GM04503 (cell line): ENCODE measurements around the gene EPB41.
"Not testable (repeated sequence)": the region's sequence is repeated elsewhere in the genome, so short reads cannot be mapped to it uniquely, and the experiment has no call there.

Experiments used
- DNase-seq: peaks from one replicate; pipeline ENCODE4 v3.0.0-alpha.2; 2012; ENCODE audit warnings: low read depth

The EPB41 gene

DNA sequence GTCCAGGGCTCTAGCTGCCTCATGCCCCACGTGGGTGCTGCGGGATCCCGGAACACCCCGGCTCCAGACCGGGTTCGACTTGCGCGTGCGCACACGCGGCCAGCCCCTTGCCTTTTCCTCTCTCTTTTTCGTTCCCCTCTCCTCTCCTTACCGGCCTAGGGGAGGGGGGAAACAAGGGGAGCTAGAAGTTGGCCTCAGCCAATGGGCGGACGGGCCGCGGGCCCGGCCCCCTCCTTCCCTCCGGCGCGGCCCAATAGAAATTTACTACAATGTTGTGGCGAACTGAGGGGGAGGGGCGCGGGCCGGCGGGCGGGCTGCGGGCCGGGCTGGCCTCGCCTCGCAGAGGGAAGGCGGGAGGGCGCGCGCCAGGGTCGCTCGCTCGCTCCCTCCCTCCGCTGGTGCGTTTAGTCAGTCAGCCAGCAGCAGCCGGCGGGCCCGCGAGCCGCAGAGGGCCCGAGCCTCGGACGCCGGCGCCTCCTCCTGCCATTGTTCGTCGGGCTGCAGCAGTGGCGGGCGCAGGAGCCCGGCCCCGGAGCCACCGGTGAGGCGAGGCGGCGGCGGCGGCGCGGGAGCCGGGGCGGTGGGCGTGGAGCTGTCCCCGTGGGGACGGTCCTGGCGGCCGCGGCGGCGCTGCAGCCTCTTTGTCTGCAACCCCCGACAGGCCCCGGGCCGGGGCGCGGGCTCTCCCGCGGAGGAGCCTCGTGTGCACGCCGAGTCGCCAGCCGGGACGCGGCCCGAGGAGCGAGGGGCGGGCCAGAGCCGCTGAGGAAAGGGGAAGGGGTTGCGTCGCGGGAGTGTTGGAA, at the start of gene EPB41:
EPB41 (plus strand) TSS at position 342 of the 803 bp plus-strand sequence. CDS start 72,869 bp downstream, outside the sequence.
- DNase-seq, result no peak

DNA sequence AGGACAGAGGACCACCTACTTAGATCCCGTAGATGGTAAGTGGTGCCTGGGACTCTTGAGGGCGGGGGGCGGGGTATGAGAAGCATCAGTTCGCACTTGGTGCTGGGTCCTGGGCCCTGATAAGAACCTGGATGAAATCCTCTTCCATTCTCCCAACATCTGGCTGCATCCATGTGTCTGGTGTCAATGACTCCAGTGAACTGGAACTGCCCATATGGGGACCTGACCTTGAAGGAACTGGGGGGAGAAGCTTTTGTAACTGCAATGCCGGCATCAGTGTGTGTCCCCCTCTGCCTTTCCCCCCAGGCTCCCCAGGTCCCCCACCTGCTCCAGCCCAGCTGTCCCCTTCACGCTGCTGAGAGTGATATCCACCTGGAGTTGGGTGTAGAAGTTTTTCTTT, 49.7 kb upstream of the EPB41 start:
- DNase-seq, result no peak

DNA sequence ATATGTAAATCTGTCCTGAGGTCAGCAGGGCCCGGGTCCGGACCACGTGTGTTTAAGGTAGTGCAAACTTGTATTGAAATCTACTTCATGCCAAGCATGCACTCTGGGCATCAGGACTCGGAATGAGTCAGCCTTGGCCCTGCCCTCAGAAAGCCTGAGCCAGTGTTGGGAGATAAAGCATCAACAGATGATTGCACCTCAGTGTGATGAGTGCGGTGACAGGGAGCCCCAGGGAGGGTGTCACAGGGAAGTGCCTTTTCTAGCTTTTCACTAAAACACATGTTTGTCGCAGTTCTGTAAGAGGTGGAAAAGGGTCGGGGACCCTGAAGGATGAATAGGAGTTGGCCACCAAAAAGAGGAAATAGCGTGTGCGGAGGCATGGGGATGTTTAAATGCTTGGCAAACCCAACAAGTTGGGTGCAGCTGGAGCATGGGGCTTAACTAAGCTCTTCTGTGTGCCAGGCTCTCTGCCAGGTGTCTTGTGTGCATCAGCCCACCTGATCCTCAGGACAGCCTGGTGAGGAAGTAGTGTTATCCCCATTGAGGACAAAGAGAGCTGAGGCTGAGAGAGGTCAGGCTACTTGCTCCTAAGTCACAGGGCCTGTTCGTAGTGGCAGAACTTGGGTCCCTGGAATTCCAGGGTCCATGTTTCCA, 48.2 kb upstream of the EPB41 start:
- DNase-seq, result no peak

DNA sequence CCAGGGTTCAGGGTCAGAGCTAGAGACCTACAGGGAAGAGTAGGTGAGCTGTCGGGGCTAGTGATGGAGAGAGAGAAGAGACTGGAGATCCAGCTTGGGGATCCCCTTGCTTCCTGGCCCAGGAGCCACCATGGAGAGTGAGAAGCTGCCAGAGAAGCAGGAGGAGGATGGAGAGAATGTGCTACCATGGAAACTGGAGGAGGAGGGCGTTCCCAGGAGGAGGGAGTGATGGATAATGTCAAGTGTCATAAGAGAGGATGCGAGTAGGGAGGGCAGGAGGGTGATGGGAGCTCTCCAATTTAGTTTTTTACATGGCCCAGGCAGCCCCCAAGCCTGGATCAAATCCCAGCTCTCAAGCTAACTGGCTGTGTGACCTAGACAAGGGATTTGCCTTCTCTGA, 46.5 kb upstream of the EPB41 start:
- DNase-seq, result no peak

DNA sequence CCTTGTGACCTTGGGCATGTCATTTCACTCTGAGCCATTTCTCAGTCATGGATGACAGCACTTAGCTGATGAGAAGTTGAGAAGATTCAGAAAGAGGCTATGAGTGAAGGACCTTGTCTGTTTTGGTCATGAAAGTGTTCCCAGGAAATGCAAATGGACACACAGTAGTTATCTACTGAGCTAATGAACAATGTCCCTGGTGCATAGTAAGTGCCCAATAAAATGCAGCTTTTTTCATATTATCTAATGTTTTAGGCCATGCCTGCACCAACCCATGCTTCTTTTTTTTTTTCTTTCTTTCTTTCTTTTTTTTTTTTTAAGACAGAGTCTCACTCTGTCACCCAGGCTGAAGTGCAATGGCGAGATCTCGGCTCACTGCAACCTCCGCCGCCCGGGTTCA, 44.4 kb upstream of the EPB41 start:
- DNase-seq, result no peak

DNA sequence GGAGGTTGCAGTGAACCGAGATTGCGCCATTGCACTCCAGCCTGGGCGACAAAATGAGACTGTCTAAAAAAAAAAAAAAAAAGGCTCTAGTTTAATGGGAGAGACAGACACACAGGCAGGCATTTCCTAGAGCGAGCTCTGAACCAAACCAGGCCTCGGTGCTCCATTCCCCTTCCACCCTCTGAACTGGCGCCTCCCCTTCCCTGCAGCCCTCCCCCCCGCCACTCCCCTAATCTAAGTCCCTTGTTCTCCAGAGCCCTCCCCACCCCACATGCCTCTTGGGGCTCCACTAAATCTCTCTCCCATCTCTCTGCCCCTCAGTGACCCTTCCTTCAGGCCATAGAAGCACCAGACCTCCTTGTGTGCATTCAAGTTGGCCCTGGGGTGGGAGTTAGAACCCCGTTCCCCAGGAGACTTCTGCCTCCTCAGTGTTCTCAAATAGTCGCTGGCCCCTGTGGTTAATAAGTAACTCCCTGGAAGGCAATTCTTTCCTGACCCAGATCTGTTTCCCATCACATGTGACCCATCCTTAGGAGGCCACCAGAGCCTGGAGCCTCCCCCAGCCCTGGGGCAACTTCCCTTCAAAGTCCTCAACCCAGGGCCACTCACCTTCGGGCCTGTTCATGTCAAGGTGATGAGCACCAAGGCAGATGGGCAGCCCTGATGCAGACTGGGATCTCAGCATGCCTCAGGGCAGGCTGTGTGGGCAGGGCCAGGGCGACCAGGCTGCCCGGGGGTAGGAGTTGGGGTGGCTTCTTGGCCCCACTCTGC, 42.6 kb upstream of the EPB41 start:
- DNase-seq, result no peak

DNA sequence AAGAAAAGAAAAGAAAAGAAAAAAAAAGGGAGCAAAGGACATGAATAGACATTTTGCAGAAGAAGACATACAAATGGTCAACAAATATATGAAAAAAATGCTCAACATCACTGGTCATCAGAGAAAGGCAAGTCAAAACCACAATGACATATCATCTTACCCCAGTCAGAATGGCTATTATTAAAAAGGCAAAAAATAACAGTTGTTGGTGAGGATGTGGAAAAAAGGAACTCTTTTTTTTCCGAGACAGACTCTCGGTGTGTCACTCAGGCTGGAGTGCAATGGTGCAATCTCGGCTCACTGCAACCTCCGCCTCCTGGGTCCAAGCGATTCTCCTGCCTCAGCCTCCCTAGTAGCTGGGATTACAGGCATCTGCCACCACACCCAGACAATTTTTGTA, 39.2 kb upstream of the EPB41 start:
- DNase-seq, result not testable (repeated sequence)

DNA sequence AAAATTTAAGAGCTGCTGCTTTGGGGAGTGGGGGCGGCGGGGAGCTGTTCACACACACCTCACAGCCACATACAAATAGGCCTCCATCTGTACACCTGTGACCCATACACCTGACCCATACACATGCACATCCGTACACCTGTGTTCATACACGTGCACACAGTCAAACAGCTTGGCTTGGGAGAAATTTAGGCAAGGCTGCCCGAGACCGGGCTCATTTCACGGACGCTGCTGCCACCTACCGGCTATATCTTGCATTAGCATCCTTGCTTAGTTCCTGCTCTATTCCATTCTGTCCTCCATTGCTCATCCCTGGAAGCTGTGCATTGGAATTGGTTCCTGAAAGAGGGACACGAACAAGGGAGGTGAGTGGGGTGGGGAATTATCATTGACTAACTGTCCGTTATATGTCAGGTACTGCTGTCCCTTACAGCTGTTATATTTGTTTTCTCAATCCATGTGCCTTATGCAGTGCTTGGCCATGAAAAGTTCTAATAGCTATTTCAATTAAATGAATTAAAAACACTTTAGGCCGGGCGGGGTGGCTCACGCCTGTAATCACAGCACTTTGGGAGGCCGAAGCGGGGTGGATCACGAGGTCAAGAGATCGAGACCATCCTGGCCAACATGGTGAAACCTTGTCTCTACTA, 37.1 kb upstream of the EPB41 start:
- DNase-seq, result no peak

DNA sequence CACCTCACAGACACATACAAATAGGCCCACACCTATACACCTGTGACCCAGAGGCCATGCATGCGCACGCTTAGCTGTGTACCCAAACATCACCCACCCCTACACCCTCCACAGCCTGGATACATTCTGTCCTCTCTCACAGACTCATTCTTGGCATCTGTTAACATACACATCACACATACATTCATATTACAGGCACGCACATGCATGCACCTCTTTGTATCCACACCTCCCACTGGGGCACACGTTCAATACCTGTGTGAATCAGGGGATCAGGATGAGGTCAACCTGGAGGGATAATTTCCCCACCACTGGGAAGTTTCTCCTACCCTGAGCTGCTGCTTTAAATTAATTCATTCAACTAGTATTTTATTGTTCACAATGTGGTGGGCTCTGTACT, 35.6 kb upstream of the EPB41 start:
- no peak for DNase-seq

DNA sequence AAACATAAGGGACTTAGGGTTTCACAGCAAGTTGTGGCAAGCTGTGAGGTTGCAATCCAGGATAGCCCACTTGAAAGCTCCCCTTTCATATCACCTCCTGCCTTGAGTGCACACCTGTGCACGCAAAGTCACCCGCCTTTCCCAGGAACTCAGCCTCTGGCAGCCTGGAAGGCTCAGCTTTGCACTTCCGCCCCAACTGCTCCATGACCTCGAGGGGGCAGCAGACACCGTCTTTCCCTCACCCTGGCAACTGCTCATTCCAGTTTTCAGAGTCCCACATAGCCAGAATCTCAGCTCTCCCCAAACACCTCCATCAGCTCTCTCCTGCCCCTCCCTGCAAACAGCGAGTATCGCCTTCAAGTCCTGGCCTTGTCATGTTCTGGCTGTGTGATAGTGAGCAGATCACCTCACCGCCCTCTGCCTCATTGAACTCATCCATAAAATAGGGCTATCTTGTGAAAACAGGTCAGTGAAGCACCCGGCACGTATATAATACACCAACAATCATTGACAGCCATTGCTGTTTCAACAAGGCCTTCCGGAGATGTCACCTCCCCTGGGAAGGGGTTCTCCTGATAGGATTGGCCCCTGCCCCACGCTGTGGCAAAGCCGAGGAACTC, 32.2 kb upstream of the EPB41 start:
- peak; percentile 47 for DNase-seq

DNA sequence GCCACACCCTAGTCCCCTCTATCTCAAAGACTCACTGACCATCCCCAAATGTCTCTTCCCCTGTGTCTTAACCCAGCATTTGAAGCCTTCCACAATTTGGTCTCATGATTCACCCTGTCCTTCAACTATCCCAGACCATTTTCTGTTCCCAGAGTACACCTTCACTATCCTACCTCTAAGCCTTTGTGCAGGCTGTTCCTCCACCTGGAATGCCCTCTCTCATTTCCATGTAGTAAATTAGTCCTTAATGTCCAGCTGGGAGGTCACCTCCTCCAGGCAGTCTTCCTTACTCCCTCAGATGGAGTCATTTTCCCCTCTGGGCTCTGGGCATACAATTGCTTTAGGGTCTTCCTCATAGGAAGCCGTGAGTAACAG, 31.1 kb upstream of the EPB41 start:
- no peak for DNase-seq

DNA sequence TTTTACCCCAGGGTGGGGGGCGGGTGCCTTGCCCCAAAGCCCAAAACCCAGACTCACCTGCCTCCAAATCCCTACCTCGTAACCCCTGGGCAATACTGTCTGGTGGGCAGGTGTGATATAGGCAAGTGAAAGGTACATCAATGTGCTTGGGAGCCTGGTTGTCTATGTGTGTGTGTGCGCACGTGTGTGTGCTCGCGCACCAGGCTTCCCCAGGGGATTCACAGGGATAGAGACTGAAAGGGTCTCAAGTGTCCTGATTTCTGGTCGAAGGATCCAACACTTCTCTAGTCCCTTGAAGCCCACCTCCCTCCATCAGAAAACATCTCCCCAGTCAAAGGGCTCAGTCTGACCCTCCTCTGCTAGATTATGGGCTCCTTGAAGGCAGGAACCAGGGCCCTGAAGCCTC, 28.9 kb upstream of the EPB41 start:
- no peak for DNase-seq

DNA sequence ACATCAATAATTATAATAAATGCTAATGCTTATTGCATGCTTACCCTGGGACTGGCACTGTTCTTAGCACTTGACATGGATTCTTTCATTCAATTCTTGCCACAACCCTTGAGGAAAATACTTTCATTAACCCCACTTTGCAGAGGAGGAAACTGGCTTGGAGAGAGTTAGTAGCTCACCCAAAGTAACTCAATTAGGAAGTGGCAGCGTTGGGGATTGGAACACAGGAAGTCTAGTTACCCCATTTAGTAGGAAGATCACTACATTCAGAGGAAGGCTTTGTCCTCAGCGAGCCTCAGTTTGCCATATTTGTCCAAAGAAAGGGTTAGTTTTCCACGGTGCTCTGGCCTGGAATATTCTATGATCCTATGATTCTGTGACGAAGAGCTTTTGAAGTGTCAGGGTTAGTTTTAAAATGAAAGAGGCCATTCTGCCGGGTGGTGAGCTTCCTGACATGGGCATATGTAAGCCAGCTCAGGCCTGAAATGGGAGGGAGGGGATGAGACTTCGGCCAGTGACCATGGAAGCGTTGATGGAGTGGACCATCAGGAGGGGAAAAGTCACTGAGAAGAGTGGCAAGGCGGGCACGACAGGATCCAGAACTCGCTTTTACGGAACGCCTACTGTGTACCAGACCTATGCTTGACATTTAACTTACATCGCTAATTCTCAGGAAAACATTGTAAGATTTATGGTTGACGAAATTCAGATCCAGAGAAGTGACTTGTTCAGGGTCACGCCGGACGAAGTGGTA, 28.2 kb upstream of the EPB41 start:
- no peak for DNase-seq

DNA sequence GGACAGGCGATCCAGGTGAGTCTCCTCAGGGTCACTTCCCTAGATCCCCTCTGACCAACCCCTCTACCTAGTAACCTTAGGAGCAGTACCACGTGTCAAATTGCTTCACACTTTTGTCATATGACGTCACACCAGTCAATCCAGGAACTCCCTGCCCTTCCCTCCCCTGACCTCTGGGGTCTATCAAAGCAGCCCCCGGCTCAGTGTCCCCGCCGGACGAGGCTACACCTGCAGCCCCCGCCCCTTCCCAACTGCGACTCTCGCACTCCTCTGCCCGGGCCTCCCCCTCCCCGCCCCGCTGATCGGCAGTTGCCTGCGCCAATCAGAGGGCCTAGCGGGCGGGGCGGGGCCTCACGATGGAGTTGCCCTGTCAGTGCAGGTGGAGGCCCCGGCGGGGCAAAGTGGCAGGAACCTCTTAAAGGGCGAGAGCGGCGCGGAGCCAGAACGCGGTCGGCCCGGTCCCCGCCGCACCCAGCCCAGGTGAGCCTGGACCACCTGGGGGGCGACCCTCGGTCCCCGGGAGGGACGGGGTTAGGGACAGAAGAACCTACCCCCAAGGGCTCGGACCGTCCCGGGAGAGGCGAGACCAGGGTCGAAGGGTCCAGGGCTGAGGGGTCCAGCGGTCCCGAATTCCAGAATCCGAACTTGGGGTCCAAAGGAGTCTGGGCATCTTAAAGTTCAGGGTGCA, 27.5 kb upstream of the EPB41 start:
- no peak for DNase-seq

DNA sequence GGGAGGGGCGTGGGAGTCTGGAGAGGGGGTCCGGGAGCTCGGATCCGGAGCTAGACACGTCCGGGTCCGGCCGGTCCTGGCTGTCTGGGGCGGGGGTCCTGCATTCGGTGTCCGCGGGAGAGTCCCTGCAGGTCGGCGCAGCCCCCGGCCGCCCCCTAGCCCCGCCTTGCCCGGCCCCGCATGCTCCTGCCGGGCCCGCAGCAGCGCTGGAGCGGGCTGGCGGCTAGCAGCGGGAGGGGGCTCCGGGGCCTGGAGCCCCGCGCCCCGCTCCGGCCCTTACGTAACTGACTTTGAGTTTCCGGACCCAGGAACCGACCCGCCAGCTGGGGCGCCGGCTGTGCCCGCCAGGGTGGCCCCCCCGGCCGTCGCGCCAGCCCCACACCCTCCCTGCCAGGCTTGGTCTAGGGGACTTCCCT, 26.9 kb upstream of the EPB41 start:
- DNase-seq, result no peak

DNA sequence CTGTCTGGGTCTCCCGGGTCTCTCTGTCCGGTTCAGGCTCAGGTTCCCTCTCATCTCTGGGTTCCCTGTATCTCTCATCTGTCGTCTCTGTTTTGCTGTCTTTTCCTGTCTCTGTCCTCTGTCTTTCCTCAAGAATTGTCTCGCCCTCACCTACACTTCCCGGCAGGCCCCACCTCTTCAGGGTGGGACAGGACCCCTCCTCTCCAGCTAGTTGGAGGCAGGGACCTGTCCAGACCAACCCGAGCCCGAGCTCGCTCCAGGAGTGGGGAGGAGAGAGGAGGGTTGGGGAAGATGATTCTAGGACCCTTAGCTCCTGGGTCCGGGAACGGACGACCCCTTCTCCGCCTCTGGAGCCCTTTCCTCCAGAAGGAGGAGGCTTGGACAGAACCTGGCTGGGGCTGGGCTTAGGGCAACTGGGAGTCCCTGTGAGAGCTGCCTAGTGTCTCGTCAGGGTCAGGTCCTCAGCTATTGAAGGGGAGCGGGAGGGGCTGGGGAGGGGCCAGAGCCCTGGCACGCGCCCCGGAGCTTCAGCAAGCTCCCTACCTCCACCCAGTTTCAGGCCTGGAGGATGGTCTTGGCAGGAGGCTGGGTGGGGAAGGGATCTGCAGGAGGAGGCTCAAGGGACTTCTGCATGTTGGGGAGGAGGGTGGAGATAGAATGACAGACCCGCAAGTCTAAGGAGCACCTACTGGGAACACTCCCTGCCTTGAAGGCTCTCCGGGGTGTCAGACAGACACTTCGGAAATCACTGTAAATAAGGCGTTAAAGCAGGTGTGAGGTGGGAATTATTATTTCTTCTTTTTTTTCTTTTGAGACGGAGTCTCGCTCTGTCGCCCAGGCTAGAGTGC, 26.3 kb upstream of the EPB41 start:
- DNase-seq, result no peak

DNA sequence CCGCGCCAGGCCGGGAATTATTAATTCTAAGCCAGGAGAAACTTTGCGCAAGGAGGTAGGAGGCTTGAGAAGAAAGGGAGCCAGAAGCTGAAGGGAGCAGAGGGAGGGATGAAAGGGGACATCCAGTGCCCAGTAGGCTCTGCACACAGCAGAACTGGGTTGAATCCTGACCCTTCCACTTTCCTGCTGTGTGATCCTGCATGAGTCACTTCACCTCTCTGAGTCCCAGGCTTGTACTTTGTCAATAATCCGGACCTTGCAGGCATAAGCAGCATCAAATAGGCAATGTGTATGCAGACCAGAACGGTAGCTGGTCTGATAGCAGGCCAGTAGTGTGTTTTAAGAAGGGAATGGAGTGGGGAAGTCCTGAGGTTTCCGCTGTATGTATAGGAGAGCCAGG, 25.5 kb upstream of the EPB41 start:
- no peak for DNase-seq

DNA sequence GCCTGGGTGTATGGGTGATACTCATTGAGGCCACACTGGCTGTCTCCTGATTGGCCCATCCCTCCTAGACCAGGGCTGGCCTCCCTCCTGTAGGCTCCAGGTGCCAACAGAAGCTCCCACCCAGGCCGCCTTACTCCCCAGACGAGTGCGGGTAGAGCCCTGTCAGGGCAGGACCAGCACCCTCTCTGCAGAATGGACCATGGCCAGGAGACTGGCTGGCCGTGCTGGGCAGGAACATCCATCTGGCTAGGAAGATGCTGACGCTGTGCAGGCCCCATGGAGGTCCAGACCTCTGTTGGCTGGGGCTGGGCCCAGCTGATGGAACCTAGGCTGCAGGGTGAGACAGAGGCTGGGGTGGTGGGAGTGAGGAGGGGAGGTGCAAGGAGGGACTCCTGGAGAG, 25.0 kb upstream of the EPB41 start:
- DNase-seq, result no peak

DNA sequence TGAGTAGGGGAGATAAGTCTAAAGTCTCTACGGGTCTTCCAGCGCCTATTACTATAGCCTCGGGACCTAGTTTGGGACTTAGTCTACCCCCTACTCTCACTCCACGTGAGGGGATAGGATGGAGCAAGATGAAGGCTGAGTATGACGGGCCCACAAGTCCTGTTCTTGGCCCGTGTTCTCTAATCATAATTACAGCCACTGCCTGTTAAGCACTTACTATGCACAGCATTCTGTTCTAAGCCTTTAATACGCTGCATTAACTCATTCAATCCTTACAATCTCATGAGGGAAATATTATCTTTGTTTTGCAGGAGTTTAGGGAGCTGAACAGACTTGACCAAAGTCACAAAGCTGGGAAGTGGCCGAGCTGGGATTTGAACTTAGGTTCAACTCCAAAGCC, 23.9 kb upstream of the EPB41 start:
- no peak for DNase-seq

DNA sequence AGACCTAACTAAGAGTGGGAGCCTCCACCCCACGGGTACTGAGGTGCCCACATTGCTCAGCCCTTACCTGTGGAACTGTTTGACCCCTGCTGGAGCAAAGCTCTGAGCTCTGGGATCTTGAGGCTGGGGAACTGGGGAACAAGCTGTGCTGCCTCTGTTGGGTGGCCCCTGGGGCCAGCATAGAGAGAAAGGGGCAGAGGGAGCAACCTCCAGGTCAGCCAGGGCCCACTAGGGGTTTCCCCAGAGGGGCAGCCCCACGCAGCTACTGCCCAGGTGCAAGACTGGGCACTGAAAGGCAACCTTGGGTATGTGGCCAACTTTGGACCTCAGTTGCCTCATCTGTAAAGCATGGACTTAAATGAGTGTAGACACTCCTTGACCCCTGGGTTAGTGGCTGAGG, 23.5 kb upstream of the EPB41 start:
- DNase-seq, result no peak
